Fibroblast of mammary gland (primary cell): ENCODE data around the gene ZNF548.
A peak's percentile ranks its signal among the peaks of the same experiment; 100 is the strongest.

Experiments used
- DNase-seq: peaks from one replicate; pipeline ENCODE4 v3.0.0-alpha.2; 2010; ENCODE audit warnings: low read depth
- H3K4me3 ChIP-seq: 2 replicates; pipeline ENCODE4 v1.5.1; 2011; ENCODE audit warnings: low read depth, mild to moderate bottlenecking, low read length, moderate library complexity; ENCODE audit not compliant: control insufficient read depth
- TF ChIP-seq, protein P1 (sequence below): conservative IDR thresholded peaks from 2 replicates; pipeline ENCODE4 v1.5.1; 2011; ENCODE audit warnings: low read depth, low read length, inconsistent platforms; ENCODE audit not compliant: control insufficient read depth, insufficient read depth

The ZNF548 gene

DNA sequence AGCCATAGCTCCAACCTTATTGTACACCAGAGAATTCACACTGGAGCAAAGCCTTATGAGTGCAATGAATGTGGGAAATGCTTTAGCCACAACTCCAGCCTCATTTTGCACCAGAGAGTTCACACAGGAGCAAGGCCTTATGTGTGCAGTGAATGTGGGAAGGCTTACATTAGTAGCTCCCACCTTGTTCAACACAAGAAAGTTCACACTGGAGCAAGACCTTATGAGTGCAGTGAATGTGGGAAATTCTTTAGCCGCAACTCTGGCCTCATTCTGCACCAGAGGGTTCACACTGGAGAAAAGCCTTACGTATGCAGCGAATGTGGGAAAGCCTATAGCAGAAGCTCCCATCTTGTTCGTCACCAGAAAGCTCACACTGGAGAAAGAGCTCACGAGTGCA, 32.2 kb upstream of the ZNF548 start:
- TF ChIP-seq, protein P1, sequence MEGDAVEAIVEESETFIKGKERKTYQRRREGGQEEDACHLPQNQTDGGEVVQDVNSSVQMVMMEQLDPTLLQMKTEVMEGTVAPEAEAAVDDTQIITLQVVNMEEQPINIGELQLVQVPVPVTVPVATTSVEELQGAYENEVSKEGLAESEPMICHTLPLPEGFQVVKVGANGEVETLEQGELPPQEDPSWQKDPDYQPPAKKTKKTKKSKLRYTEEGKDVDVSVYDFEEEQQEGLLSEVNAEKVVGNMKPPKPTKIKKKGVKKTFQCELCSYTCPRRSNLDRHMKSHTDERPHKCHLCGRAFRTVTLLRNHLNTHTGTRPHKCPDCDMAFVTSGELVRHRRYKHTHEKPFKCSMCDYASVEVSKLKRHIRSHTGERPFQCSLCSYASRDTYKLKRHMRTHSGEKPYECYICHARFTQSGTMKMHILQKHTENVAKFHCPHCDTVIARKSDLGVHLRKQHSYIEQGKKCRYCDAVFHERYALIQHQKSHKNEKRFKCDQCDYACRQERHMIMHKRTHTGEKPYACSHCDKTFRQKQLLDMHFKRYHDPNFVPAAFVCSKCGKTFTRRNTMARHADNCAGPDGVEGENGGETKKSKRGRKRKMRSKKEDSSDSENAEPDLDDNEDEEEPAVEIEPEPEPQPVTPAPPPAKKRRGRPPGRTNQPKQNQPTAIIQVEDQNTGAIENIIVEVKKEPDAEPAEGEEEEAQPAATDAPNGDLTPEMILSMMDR: no peak
- no peak for DNase-seq
- H3K4me3 ChIP-seq: no peak overlapping the region

DNA sequence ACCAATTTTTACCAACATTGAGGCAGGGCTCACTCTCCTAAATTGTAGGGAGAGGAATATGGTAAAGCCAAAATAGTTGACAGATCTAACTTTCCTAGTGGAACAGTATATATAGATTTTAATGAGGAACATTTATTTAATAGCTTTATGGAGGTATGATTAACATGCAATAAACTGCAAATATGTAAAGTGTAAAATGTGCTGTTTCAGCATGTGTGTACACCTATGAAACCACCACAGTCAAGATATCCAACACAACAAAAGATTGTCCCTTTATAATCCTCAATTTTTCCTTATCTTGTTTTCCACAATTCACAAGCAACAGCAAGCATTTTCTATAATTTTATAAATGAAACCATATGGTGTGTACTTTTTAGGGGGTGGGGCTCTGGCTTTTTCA, 30.4 kb upstream of the ZNF548 start:
- TF ChIP-seq, protein P1: no peak
- no peak for DNase-seq

DNA sequence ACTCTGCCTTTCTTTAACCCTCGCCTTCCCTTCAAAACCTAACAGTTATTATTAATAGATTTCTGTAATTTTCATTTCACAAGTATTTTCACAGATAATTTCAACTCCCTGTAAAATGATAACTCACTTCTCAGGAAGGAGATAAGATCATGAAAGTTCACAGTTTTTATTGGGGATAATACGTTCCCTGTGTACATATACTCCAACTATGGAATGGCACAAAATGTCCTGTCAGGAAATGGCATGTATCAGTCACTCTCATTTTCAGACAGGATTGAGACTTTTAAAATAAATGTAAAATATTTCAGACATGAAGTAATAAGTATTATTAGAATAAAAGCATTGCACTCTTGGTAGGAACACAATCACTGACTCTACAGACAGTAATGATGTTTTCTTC, 27.2 kb upstream of the ZNF548 start:
- H3K4me3 ChIP-seq: peak overlapping the region; percentile 74
- DNase-seq: no peak
- TF ChIP-seq, protein P1: no peak

More for the DNA sequence above, 30.4 kb upstream of the ZNF548 start:
- no peak overlapping the region for H3K4me3 ChIP-seq

DNA sequence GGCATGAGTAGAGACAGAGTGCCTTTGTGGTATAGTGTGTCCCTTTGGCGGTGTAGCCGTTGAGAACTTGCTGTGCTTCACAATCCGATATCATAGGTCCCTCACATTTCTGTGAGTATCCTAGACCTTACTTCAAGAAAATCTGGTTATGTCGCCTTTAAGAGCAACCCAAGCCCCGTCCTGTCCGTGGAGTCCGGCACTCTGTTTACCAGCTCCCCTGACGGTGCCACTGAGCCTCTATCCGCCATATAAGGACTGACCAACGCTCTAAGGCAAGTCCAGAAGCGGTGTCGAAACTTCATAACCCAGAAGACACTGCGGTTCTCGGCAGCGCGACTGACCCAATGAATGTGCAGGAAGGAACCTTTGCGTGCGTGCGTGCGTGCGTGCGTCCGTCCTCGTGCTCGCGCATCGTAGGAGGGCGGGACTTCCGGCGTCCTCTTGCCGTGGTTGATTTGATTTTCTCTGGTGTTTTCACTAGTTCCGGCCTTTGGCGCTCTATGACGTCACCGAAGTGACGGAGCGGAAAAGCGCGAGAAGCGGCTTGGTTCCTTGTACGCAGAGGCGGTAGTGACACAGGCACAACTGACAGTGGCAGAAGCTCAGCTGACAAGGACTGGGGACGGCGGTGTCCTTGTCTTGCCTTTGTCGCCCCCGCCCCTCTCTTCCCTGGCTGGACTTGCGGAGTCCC, 26.5 kb upstream of the ZNF548 start, which contains the start of the genes TRAPPC2B and ZNF547:
Gene TRAPPC2B (plus strand): TSS at position 555 of the 691 bp plus-strand sequence. CDS start 1,283 bp downstream, outside the sequence.
Gene ZNF547 (plus strand): TSS at position 555 of the 691 bp plus-strand sequence. CDS start 5,005 bp downstream, outside the sequence.
- TF ChIP-seq, protein P1: no peak
- DNase-seq: peak; percentile 99
- peak within 1 kb of the TSS; percentile 80 for H3K4me3 ChIP-seq

- H3K4me3 ChIP-seq: peak overlapping the region; percentile 80
- DNase-seq: peak; percentile 6
- TF ChIP-seq, protein P1: no peak
Observed at GRCh38 chr19:57363688-57364181, 25.9 kb upstream of the ZNF548 start.

DNA sequence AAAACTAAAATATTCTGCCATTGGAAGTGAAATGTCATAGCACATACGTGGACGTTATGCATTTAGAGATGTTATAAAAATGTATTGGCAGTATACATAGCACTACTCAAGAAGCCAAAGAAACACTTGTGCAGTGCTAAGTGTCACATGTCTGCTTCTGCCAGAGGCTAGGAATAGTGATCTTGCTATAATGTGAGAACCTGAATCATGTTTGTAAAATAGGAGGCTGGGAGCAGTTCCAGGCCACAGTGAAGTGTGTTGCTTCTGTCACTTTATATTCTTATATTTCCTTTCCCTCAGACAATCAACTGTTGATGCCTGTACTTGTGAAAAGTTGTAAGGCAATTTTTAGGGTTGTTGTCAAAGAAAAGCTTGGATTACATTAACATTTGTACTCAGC, 22.9 kb upstream of the ZNF548 start:
- TF ChIP-seq, protein P1: no peak
- DNase-seq: no peak
- no peak overlapping the region for H3K4me3 ChIP-seq
